ENCODE measurements around the gene SORBS2. TPM values are rescaled to one million over a fixed set of nuclear protein-coding genes. Genes with fewer than 3 reads are reported as not detected.

The SORBS2 gene
- total RNA-seq, 4 donors from 2014 or later, result 17.4 to 40.8 (median 21.9) TPM

DNA sequence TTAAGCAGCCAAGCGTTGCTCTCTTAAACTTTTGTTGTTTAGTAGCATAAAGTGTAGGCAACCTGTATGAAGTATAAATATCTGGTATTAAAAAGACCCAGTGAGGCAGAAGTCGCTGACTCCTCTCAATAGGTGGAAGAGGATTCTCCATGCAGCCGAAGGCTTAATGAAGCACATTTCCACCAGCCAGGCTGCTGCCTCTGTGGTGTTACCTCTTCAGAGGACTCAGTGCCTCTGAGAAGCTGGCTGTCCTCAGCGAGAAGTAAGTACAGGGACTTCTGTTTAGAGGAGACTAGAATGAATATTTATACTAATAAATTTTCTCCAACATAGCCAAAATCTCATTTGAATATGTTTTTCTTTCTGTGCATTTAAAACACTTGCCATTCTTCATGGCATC lies 6.0 kb downstream of the SORBS2 start:
- DNase-seq (ENCODE audit: low spot score in 2 of 2), result no peak
- Histone ChIP-seq H3K4me3 (no peak overlapping the region), H3K36me3 (no peaks in the 10 kb centered on the region), H3K9me3 (no peaks in the 10 kb centered on the region), H3K27me3 (no peaks in the 10 kb centered on the region), H3K27ac (no peak overlapping the region), H3K4me1 (no peaks in the 10 kb centered on the region)
- 94% methylated on average over 4 of the region's 4 CpGs for WGBS
- TF ChIP-seq EP300 (IDR thresholded peaks at IDR 0.05) (no peak), POLR2AphosphoS5 (IDR thresholded peaks at IDR 0.05) (no peak), POLR2A (IDR thresholded peaks at IDR 0.05) (no peak)
- TF ChIP-seq, protein P1, sequence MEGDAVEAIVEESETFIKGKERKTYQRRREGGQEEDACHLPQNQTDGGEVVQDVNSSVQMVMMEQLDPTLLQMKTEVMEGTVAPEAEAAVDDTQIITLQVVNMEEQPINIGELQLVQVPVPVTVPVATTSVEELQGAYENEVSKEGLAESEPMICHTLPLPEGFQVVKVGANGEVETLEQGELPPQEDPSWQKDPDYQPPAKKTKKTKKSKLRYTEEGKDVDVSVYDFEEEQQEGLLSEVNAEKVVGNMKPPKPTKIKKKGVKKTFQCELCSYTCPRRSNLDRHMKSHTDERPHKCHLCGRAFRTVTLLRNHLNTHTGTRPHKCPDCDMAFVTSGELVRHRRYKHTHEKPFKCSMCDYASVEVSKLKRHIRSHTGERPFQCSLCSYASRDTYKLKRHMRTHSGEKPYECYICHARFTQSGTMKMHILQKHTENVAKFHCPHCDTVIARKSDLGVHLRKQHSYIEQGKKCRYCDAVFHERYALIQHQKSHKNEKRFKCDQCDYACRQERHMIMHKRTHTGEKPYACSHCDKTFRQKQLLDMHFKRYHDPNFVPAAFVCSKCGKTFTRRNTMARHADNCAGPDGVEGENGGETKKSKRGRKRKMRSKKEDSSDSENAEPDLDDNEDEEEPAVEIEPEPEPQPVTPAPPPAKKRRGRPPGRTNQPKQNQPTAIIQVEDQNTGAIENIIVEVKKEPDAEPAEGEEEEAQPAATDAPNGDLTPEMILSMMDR (IDR thresholded peaks at IDR 0.05), result no peak

DNA sequence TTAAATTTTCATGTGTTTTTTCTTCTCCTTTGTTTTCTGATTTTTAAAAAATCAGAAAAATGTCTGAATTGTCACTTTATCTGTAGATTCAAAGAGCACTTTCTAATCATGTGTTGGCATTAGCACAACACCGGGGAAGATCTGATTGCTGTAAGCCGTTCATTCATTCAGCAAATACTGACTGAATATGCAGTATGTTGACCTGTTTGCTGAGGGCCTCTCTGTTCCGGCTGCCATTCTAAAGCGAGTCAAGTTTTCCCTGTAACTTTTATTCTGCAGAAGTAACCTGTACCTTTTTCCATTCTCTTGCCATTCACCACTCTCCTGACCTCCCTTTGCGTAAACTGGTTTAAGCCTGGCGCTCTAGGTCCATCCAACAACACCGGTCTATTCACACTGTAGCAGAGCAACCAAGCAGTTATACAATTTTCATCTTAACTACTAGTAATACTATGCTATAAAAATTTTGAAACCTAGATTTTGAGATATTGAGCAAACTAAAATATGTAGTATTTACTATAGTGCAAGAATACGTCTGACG lies 6.7 kb downstream of the SORBS2 start:
- Histone ChIP-seq H3K27ac (no peak overlapping the region), H3K4me1 (no peaks in the 10 kb centered on the region), H3K27me3 (no peaks in the 10 kb centered on the region), H3K4me3 (no peak overlapping the region), H3K9me3 (no peaks in the 10 kb centered on the region), H3K36me3 (no peaks in the 10 kb centered on the region)
- 96% methylated on average over 9 of the region's 9 CpGs for WGBS
- DNase-seq (ENCODE audit: low spot score in 2 of 2), result no peak
- TF ChIP-seq POLR2A (IDR thresholded peaks at IDR 0.05) (no peak), POLR2AphosphoS5 (IDR thresholded peaks at IDR 0.05) (no peak), EP300 (IDR thresholded peaks at IDR 0.05) (no peak)
- TF ChIP-seq, protein P1 (IDR thresholded peaks at IDR 0.05), result no peak

- WGBS, result 33% methylated on average over 4 of the region's 4 CpGs
These were observed 9.0 kb downstream of the SORBS2 start for GRCh38 chr4:185803022-185803421.

GRCh38 chr4:185801471-185801870 lies 10.5 kb downstream of the SORBS2 start:
- no peaks in the 10 kb centered on the region for H3K4me1 ChIP-seq
- TF ChIP-seq, protein P1 (IDR thresholded peaks at IDR 0.05), result no peak
- TF ChIP-seq POLR2AphosphoS5 (IDR thresholded peaks at IDR 0.05), result no peak
- no peak for TF ChIP-seq POLR2A (IDR thresholded peaks at IDR 0.05)
- TF ChIP-seq EP300 (IDR thresholded peaks at IDR 0.05), result no peak
- WGBS, result 56% methylated on average over 4 of the region's 4 CpGs

More at GRCh38 chr4:185803022-185803421, 9.0 kb downstream of the SORBS2 start:
- Histone ChIP-seq H3K27ac (no peak overlapping the region), H3K36me3 (no peaks in the 10 kb centered on the region), H3K4me1 (no peaks in the 10 kb centered on the region), H3K27me3 (no peaks in the 10 kb centered on the region), H3K9me3 (no peaks in the 10 kb centered on the region), H3K4me3 (no peak overlapping the region)
- no peak for TF ChIP-seq EP300 (IDR thresholded peaks at IDR 0.05)
- no peak for TF ChIP-seq POLR2AphosphoS5 (IDR thresholded peaks at IDR 0.05)
- no peak for TF ChIP-seq POLR2A (IDR thresholded peaks at IDR 0.05)
- TF ChIP-seq, protein P1 (IDR thresholded peaks at IDR 0.05), result no peak
- no peak for DNase-seq (ENCODE audit: low spot score in 2 of 2)

GRCh38 chr4:185800266-185800945 lies 11.6 kb downstream of the SORBS2 start:
- Histone ChIP-seq H3K9me3 (no peaks in the 10 kb centered on the region), H3K27me3 (no peaks in the 10 kb centered on the region), H3K4me3 (no peak overlapping the region), H3K36me3 (no peaks in the 10 kb centered on the region), H3K27ac (no peak overlapping the region), H3K4me1 (no peaks in the 10 kb centered on the region)
- TF ChIP-seq, protein P1 (IDR thresholded peaks at IDR 0.05), result no peak
- TF ChIP-seq POLR2AphosphoS5 (IDR thresholded peaks at IDR 0.05) (no peak), POLR2A (IDR thresholded peaks at IDR 0.05) (no peak), EP300 (IDR thresholded peaks at IDR 0.05) (no peak)
- 91% methylated on average over 7 of the region's 7 CpGs for WGBS
- no peak for DNase-seq (ENCODE audit: low spot score in 2 of 2)

More at GRCh38 chr4:185801471-185801870, 10.5 kb downstream of the SORBS2 start:
- no peaks in the 10 kb centered on the region for H3K9me3 ChIP-seq
- no peaks in the 10 kb centered on the region for H3K27me3 ChIP-seq
- H3K36me3 ChIP-seq, result no peaks in the 10 kb centered on the region
- DNase-seq (ENCODE audit: low spot score in 2 of 2), result no peak
- no peak overlapping the region for H3K4me3 ChIP-seq
- H3K27ac ChIP-seq, result no peak overlapping the region

Measured in suprapubic skin (tissue), 4 donors.